HG03457 (cell line): ENCODE data around the gene SAMD1.
A peak's percentile ranks its signal among the peaks of the same experiment; 100 is the strongest.

Experiments used
- ATAC-seq: cut with Tn5 transposase; IDR thresholded peaks from one replicate; pipeline ENCODE4 v1.9.1; 2021; ENCODE audit warnings: moderate number of reproducible peaks; ENCODE audit not compliant: unreplicated experiment

Gene SAMD1

DNA sequence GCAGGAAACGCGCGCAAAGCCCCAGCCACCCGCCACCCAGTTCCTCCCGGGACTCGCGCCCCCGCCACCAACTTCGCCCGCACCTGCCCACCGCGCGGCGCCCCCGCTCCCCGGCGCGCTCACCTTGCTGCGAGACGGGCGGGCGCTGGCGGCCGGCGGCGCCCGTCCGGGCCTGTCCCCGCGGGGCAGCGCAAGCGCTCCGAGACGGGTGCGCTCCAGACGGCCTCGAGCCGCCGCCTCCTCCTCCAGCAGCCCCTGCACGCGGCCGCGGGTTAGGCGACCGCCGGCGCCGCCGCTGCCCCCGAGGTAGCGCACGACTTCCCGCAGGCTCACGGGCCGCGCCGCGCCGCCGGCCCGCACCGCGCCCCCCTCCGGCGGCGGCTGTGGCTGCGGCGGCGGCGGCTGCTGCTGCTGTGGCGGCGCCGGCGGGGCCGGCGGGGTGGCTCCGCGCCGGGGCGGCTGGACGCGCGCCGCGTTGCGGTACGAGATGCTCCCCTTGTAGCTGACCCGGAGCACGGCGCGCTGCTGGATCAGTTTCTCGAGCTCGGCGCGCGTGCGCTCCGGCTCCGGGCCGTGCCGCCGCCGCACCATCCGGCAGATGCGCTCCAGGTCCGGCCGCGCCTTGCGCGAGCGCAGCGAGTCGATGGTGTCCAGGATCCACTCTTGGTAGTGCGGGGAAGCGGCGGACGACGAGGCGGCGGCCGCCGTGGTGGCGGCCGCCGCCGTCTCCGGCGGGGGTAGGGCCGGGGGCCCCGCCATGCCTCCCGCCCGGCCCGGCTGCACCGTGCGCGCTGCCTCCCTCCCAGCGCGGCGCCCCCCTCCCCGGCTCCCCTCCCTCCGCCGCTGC lies 666 bp downstream of the SAMD1 start:
- no peak for ATAC-seq

DNA sequence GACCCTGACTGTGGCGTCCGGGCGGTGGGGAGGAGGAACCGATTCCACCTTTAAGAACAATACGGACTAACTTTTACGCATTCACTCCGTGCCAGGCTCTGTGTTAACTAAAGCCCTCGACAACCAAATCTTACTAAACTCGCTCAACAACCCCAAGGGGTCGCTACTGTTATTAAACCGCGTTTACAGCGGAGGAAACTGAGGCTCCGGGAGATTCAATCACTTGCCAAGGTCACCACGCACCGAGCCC lies 1.2 kb downstream of the SAMD1 start:
- no peak for ATAC-seq

DNA sequence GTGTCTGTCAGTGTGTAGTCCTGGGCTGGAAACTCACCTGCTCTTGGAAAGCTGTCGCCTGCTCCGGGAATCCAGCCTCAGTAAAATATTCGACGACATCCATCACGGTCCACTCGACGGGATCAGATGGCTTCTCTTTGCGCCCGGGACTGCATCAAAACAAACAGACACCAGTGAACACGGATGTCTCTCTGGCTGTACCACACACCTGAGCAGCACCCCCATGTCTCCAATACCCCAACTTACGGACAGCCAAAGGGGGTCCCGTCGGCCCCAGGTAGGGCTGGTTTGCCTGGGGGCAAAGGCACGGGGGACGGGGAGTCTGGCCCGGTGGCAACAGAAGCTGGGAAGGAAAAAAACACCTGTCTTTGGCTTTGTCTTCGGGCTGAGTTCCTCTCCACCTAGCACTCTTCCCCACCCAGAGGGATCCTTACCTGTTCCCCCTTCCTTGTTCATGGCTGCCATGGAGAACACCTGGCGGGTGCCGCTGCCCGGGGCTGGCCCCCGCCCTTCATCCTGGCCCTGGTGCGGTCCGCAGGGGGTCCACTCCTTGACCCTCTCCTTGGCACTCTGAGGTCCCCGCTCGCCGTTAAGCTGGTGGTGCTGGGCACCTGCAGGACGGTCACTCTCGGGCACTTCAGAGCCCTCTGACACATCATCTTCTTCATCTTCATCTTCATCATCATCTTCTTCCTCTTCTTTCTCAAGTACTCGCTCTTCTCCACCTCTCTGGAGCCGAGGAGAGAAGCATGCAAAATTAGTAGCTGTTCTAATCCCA lies 1.7 kb downstream of the SAMD1 start:
- no peak for ATAC-seq

DNA sequence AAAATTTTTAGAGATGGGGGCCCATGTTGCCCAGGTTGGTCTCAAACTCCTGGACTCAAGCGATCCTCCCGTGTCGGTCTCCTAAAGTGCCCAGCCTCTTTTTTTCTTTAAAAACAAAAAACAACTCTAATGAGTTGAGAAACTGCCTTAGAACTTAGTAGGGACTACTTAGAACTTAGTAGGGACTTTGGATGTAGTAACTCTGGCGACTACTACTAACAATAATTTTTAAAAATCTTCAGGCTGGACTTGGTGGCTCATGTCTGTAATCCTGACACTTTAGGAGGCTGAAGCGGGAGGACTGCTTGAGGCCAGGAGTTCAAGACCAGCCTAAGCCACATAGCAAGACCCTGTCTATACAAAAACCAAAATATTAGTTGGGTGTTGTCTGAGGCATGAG lies 4.5 kb downstream of the SAMD1 start:
- ATAC-seq: no peak

DNA sequence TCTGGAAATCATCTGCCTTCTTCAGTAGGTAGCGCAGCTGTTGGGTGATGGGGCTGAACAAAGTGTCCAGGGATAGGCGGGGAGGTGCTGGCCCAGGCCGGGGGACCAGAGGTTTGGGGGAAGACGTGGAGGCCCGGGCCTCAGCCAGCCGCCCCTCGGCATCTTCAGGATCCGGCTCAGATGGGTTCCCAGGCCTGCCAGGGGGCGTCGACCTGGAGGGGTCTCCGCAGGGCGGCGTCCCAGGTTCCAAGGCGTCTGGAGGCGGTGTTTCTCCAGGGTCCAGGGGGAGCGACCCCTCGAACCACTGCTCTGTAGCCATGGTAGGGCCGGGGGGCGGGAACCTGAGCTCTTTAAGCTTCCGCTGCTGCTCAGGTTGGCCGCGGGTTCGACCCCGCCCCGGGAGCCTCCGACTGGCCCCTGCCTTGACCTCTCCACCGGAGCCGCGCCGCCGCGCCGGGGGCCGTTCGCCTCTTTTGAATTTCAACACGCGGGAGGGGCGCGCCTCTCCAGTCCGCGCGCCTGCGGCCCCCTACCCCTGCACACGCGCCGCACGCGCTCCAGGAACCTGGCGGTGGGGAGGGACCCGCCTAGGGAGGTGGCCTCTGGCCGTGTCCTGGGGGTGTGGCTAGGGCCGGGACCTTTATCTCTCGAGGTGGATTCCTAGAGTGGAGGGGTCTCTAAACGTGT lies 5.1 kb downstream of the SAMD1 start, which contains the start of gene C19orf67:
Gene C19orf67 (minus strand): TSS at position 475 of the 687 bp plus-strand sequence. CDS start 156 bp downstream, at position 319.
- no peak for ATAC-seq

DNA sequence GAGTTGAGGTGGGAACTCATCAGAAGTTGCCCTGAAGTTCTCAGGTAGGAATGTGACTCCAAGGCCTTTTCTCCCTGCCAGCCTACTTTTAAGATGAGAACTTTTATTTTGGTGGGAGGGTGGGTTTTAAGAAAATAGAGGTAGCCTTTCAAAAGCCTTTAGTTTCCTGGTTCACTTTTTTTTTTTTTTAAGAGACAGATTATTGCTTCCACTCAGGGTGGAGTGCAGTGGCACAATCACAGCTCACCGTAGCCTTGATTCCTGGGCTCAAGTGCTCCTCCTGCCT lies 7.9 kb downstream of the SAMD1 start:
- ATAC-seq: no peak

DNA sequence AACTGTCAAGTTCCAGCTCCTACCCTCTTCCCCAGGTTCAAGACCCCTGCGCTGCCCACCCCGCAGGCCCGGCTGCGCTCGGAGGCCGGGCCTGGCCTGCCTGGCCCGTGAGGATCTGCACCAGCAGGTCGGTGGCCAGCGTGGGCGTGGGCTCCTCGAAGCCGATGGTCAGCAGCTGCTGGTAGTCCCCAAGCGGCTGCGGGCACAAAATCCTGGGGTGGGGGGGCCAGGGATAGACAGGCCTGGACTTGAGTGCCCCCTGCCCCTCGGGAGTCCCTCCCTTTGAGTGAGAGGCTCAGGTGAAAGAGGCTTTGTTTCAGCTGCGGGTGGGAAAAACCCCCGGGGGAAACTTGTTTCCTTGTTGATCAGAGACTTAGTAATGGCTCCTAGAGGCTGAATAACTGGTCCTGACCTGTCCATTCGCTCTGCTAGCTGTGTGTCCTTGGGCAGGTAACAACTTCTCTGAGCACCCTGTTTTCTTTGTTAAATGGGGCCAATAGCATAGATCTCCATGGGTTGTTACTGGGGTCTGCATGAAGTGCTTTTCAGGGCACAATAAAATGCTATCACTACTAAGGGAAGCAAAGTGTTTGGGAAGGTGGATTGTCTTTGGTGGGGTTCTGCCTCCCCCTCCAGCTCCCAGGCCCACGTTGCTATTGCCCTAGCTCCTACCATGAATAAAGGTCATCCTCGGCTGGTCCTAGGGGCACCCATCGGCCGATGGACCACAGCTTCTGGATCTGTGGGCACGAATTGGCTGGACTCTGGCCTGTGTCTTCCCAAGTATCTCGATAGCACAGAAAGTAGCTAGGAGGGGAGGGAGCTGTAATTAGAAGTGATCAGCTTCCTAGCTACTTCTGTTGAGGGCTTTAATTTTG lies 8.5 kb downstream of the SAMD1 start:
- peak; percentile 5 for ATAC-seq

DNA sequence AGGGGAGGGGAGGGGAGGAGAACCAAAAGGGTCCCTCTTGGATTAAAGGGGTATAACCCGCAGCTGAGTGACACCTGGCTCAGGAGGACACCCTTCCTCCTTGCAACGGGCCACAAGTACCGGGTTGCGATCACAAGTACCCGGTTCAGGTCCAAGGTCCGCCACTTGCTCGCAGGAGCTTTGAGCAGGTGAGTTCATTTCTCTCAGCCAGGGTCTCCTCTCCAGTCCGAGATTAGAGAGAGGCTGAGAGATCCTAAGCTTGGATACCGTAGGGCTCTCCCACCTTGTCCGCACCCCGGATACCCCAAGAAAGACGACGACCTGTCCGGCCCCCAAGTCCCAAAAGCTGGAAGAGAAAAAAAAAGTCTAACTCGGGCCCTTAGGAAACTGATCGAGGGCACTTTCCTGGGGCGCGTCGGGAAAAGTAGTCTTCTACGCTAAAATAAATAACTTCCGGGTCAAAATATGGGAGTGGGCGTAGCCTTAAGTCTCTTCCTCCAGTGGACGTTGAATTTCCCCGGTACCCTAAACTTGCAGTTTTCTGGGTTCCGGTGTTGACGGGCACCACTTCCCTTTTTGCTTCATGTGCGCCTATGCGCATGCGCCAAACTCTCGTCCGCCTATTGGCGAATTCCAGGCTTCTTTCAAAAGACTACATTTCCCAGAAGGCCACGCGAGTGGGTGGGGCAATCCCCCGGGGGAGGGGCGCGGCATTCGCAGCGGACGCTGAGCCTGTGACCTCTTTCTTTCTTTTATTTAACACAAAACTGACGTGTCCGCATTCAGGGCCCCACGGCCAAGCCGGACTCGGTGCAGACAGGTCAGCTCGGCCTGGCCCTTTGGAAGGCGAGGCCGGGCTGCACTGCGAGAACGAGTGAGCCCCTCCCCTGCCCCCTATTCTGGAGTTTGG lies 9.4 kb downstream of the SAMD1 start:
- ATAC-seq: peak; percentile 66

DNA sequence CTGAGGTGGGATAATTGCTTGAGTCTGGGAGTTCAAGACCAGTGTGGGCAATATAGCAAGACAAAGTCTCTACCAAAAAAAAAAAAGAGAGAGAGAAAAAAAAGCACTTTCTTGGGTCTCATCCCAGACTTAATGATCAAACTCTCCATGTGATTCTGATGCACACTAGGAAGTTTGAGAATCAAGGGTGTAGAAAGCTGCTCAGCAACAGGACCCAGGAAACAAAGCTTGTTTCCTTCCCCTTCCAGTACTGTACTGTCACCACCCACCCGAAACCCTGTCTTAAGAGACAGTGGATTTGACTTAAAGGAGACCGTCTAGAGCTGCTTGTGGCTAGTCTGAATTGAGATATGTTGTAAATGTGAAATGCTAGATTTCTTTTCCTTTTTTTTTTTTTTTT lies 12.1 kb downstream of the SAMD1 start:
- no peak for ATAC-seq

DNA sequence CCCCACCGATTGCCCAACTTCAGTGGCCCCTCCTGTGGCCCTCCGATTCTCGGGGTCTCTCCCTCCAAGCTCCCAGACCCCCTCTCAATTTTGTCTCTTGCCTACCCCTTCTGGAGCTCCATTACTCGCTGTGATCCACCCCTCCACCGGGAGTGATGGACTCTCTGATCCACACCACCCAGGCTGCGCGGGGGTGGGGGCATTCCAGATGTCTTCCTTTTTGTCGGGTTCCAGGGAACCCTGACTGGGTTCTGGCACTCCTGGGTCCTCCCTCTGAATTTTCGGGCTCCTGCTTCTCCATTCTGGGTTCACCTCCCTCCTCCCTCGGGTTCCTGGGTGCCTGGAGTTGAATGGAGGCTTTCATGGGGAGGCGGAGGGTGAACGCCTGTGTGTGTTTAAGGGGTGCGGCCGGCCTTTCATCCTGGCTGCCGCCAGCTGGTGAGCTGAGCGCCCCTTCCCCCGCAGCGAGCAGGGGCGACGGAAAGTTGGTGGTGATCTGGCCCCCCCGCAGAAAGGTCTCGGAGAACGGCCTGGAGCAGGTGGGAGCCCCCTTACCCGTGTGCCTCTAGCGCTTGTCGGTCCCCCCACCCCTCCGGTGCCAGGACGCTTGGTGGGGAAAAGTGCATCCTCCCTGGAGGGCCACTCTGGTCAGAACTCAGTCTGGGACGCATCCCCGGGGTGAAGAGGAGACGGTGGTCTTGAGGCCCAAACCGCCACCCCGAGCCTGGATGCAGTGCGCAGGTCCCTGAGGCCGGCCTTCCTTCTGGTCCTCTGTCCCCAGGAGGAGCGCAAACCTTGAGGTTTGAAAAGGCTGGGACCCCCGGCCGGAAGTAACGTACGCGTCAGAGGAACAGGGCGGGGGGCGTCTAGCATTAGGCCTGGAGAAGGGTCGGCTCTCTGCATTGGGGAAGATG lies 16.4 kb downstream of the SAMD1 start:
- no peak for ATAC-seq

DNA sequence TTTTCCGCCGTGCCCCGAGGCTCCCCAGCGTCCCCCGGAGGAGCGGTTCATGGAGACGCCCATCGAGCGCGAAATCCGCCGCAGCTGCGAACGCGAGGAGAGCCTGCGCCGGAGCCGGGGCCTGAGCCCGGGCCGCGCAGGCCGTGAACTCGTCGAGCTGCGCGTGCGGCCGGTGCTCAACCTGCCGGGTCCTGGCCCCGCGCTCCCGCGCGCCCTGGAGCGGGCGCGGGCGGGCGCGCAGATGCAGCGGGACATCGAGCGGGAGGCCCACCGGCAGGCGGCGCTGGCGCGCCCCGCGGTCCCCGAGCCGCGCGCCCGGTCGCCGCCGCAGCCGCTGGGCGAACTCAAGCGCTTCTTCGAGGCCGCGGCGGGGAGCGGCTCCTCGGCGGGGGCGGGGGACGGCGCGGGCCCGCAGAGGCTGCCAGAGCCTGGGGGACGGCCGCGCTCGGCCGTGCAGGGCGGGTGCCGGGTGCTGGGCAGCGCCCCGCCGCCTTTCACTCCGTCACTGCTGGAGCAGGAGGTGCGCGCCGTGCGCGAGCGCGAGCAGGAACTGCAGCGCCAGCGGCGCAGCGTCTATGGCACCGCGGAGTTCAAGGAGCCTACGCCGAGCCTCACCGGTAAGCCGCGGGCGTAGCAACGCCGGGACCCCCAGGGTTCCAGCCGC lies 17.2 kb downstream of the SAMD1 start:
- ATAC-seq: no peak

DNA sequence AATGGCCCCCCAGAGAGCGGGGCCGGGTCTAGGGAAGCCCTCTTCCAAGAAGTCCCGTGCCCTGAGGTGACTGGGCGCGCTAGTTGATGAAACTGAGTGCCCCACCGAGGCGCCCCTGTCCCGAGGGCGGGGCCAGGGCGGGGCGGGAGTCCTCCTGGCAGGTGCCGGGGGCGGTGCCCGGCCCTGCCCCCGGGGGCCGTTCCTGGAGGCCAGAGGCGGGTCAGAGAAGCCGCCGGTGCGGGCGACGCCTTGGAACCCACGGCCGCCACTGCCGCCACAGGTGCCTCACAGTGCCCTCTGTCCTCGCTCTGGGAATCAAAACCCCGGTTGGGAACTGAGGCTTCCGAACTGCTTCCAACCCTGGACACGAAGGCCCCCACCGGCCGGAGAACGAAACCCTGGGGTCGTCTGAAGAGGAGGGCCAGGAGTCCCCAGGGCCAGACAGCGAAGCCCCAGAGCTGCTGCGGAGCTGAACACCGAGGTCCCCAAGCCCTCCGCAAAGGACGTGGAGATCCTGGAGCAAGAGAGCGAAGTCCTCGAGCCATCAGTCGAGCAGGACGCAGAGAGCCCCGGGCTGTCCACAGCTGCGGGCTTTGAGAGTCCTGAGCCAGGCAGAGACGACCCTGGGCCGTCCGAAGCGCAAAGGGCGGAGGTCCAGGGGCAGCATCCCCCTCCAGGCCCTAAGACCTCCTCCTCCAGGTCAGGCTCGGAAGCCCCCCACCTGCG lies 17.9 kb downstream of the SAMD1 start, which contains the start of gene MISP3:
Gene MISP3 (plus strand): TSS at position 252 of the 726 bp plus-strand sequence. CDS start 524 bp downstream, outside the sequence.
- no peak for ATAC-seq

DNA sequence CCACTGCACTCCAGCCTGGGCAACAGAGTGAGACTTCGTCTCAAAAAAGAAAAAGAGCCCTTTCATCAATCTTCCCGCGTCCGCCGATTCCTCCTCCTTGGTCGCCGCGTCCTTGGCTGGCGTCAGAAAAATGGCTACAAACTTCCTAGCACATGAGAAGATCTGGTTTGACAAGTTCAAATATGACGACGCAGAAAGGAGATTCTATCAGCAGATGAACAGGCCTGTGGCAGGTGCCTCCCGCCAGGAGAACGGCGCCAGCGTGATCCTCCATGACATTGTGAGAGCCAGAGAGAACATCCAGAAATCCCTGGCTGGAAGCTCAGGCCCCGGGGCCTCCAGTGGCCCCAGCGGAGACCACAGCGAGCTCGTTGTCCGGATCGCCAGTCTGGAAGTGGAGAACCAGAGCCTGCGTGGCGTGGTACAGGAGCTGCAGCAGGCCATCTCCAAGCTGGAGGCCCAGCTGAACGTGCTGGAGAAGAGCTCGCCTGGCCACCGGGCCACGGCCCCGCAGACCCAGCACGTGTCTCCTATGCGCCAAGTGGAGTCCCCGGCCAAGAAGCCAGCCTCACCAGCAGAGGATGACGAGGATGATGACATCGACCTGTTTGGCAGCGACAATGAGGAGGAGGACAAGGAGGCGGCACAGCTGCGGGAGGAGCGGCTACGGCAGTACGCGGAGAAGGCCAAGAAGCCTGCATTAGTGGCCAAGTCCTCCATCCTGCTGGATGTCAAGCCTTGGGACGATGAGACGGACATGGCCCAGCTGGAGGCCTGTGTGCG lies 20.1 kb downstream of the SAMD1 start:
- ATAC-seq: no peak

DNA sequence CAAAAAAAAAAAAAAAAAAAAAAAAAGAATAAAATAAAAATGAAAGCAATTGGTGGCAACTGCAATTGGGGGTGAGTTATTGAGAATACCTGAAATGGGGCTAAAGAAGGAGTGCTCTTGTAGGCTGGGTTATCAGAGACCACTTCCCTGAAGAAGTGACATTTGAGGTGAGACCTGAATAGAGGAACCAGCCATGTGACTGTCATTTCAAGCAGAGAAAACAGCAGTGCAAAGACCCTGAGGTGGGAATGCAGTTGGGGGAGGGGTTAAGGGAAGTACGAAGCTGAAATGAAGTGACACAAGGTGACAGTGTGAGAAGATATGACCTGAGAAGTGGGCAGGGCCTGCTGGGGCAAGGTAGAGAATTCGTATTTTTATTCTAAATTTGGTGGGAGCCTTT lies 24.4 kb downstream of the SAMD1 start:
- no peak for ATAC-seq

DNA sequence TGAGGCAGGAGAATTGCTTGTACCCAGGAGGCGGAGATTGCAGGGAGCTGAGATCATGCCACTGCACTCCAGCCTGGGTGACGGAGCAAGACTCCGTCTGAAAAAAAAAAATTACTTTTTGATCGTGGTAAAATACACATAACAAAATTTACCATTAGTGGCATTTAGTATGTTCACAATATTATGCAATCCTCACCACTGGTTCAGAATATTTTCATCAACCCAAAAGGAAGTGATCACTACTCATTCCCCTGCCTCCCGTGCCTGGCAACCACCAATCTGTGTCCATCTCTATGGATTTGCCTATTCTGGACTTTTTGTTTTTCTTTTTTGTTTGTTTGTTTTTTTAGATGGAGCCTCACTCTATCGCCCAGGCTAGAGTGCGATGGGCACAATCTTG lies 27.4 kb downstream of the SAMD1 start:
- ATAC-seq: no peak

DNA sequence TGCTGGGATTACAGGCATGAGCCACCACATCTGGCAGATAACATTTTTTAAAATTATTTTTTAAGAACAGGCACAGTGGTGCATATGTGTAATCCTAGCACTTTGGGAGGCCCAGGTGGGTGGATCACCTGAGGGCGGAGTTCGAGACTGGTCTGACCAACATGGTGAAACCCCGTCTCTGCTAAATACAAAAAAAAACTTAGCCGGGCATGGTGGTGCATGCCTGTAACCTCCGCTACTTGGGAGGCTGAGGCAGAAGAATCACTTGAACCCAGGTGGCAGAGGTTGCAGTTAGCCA lies 28.0 kb downstream of the SAMD1 start:
- ATAC-seq: no peak
